HG03342 (cell line): ENCODE measurements around the gene QSOX1.
"Not testable (repeated sequence)": the region's sequence is repeated elsewhere in the genome, so short reads cannot be mapped to it uniquely, and the experiment has no call there.

Source experiments
- ATAC-seq: cut with Tn5 transposase; IDR thresholded peaks from one replicate; pipeline ENCODE4 v1.9.1; 2021; ENCODE audit warnings: mild to moderate bottlenecking, moderate library complexity; ENCODE audit not compliant: unreplicated experiment

QSOX1 gene

DNA sequence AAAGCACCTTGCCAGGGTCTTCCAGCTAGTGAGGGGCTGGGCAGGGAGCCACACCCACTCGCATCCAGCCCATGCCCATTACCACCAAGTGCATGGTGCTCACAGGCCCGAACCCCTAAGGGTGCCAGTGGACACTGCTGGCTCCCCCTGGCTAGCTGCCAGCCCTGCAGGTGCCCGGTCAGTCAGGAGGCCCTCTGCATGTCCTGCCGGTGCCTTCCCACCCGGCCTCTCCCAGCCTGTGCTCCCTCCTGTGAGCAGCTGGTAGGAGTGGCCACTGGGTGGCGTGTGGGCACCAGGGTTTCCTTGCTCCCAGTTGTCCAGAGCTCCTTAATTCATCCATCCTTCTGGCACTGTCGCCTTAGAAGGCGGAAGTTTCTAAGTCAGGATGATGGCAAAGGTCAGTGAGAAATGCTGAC, 33.4 kb downstream of the QSOX1 start:
- no peak for ATAC-seq

DNA sequence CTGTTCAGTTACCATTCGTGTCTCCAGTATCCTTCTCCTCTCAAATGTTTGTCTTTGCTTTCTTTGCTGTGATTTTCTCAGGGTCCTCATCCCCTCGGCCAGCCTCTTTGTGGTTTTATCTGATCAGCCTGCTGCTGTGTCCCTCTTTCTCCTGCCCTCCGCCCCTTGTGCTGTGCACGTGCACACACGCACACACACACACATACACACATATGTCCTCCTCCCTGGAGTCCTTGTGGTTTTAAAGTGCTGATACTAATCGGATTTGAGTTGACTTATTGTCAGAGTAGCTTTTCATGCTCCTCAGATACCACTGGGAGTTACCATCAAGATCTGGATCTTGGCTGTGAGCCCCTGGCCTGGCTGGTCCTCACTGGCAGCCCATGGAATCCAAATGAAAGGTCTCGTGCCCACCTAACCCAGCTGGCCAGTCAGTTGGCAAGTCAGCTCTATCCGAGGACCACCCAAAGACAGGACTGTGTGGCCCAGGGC, 34.1 kb downstream of the QSOX1 start:
- ATAC-seq = no peak

DNA sequence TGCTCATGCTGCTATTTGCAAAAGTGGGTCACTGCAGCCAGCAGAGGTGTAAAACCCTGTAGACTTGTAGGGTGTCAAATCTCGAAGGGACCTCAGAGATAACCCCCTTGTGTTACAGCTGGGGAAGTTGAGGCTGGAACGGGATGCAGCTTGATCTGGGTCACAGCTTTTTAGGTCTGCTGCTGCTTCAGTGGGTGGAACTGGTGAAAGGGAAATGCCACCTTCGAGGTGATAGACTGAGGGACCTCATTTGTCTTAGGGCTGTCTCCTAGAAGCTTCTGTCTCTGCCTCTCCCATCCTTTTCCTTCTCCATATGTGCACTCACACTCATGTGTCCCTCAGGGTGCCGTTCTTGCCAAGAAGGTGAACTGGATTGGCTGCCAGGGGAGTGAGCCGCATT, 35.4 kb downstream of the QSOX1 start:
- no peak for ATAC-seq

DNA sequence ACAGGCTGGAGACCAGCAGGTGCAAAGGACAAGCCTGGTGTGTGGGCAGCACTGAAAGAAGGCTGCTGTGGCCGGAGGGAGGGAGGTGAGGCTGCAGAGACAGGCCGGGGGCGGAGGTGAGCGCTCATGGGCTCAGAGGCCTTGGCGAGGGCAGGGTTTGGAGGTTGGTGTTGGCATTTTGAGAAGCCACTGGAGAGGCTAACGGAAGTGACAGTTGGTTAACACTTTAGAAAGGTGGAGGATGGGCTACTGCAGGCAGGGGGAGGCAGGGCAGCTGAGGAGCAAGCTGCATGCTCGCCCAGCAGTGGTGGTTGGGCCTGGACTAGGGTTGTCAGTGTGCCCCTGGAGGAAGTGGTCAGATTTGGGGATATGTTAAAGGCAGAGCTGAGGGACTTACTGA, 37.5 kb downstream of the QSOX1 start:
- no peak for ATAC-seq

DNA sequence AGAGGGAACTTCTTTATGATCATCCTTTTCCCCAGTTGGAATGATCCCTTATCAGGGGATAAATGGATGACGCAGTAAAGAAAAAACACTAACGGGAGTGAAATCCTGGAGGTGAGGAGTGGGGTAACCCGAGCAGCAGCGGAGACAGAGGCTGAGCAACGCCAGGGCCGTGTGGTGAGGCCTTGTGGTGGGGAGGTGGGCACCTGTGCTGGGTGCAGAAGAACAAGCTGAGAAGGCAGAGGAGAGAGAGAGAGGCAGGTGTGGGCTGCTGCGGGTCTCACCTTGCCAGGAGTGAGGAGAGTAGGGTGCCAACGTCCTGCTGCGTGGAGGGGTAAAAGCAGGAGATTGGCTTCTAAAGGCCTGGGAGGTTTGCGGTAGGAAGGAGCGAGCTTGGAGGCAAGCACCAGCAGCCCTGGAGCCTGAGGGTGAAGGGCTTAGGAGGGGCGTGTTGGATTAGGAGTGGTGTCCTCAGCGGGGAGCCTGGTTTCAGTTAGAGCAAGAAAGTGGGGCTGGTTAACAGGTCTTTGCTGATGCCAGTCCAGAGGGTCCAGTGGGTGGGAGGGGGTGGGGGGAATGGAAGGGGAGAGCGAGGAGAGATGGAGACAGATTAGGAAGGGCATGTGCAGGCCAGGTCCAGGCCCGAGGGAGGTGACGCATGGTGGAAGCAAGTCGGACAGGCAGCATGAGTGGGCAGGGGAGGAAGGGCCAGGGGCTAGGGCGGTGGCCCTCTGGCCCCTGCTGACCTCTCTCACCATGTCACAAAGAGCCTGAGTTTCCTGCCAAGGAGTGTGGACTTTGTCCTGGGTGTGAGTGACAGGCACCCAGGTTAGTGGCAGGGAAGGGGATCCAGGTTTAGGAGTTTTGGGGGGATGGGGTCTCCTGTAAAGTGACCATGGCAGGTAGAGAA, 38.7 kb downstream of the QSOX1 start:
- ATAC-seq = no peak

DNA sequence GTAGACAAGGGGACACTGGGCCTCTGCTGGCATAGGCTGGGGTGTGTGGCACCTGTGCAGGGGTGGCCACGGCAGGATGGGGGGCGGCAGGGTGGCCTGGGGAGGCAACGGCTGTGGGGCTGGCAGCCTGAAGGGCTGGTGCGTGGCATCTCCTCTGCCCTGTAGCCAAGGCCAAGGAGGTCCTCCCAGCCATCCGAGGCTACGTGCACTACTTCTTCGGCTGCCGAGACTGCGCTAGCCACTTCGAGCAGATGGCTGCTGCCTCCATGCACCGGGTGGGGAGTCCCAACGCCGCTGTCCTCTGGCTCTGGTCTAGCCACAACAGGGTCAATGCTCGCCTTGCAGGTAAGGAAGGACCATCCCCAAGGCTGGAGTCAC, 39.4 kb downstream of the QSOX1 start:
- ATAC-seq = no peak

DNA sequence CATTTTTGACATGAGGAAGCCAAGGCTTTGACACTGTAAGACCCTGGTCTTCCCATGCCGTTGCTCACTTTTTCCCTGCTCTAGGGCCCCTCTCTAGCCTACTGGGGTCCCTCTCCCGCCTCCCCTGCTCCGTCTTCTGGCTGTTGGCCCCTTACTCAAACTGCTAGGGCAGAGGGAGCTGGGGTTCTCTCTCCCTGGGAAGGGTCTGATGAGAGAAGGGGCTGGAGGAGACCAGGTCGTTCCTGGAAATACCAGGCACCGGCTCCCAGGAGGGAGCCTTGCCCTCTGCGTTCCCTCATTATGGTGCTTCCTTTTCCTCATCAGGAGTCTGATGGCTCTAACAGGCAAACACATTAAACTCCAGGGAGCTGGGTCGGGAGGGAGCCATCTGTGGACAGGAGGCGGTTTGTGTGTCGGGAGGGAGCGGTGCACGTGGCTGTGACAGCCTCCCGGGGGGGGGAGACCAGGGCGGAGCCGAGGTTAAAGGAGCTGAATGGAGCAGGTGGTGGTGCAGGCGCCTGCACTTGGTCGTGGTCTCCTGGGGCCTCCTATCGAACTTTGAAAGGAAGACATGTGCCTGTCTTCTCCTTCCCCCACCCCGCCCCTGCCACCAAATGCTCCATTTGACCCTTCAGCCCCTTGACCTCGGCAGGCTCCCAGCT, 40.0 kb downstream of the QSOX1 start:
- no peak for ATAC-seq

DNA sequence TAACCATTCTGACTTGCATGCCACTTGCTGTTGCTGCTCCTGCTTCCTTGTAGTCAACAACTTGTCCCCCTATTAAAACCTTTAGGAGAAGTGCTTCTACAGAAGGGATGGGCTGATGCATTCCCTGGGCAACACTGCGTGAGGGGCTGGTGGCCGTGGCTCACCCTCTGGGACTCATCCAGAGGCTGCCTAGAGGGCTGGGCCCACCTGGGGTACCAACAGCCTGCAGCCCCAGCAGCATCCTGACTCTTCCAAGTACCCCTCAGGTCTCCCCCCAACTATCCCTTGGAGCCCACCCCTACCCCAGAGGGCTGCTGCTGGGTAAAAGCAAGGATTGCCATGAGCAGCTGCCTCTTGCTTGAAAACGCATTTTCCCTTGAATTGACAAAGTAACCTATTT, 40.7 kb downstream of the QSOX1 start:
- ATAC-seq = no peak

DNA sequence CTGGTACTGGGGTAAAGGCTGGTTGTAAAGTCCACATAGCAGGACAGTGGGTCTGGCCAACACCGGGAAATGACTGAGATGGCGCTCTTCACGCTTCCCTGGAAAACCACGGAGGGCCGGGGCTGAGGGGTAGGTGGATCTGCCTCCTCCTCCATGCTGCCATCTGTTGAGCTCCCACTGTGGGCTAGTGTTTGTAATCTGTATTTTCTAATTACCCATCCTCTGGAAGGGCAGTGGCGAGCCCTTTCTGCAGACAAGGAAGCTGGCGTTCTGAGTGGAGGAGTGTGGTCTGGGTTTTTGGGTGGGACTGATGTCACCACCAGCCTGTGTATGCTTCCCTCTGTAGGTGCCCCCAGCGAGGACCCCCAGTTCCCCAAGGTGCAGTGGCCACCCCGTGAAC, 41.2 kb downstream of the QSOX1 start:
- ATAC-seq = no peak

DNA sequence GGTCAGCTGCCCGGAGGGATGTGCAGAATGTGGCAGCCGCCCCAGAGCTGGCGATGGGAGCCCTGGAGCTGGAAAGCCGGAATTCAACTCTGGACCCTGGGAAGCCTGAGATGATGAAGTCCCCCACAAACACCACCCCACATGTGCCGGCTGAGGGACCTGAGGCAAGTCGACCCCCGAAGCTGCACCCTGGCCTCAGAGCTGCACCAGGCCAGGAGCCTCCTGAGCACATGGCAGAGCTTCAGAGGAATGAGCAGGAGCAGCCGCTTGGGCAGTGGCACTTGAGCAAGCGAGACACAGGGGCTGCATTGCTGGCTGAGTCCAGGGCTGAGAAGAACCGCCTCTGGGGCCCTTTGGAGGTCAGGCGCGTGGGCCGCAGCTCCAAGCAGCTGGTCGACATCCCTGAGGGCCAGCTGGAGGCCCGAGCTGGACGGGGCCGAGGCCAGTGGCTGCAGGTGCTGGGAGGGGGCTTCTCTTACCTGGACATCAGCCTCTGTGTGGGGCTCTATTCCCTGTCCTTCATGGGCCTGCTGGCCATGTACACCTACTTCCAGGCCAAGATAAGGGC, 41.9 kb downstream of the QSOX1 start:
- ATAC-seq = no peak

DNA sequence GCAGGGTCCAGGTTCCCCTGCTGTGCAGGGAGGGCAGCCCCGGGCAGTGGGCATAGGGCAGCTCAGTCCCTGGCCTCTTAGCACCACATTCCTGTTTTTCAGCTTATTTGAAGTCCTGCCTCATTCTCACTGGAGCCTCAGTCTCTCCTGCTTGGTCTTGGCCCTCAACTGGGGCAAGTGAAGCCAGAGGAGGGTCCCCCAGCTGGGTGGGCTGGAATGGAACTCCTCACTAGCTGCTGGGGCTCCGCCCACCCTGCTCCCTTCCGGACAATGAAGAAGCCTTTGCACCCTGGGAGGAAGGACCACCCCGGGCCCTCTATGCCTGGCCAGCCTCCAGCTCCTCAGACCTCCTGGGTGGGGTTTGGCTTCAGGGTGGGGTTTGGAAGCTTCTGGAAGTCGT, 42.6 kb downstream of the QSOX1 start:
- ATAC-seq = no peak

DNA sequence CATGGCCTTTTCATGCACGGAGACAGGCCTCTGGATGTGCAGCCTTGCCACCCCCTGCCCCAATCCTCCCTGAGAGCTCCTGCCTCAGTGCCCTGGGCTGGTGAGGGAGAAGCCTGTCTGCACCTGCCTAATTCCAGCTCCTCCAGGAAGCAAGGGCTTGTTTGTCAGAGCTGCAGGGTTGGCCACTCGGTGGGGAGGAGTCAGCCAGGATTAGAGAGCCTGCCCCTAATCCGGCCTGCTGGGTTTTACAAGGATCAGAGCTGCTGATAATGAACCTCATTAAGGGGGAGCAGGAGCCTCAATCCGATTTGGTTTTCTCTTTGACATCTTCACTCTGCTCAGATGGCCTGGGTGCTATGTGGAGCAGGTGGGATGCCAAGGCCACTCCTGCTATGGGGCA, 43.5 kb downstream of the QSOX1 start:
- ATAC-seq = no peak

DNA sequence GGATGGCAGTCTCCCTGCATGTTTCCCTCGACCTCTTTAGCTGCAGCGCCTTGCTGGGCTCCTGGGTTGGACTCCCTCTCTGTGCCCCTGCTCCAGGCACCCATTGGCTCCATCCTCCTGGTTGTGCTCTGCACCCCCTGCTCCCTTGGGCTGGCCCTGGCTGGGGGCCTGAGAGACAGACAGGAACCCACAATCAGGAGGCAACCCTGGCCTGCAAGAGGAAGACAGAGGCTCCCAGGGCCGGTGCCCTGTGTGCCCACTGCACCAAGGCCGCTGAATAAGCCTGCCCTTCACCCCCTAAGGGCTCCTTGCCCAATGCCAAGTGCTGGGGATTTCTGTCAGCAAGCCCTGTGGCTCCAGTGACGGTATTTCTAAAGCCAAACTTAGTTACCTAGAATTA, 43.9 kb downstream of the QSOX1 start:
- no peak for ATAC-seq

DNA sequence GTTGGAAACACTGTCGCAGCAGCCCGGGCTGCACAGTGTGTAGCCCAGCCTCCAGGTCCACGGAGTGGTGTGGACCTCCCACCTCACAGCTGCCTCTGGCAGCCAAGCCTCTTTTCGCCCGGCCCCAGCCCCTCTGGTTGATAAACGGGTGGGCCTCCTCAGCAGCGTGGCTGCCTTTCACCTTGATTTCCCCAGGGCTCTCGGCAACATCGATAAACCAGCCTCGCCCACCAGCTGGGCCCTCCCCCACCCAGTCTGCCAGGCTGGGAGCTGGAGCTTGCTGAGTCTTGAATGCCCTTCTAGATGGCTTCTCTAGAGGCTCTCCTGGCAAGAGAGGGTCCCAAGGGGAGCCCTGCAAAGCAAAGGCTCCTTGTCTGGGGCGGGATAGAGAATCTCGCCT, 44.3 kb downstream of the QSOX1 start:
- no peak for ATAC-seq

DNA sequence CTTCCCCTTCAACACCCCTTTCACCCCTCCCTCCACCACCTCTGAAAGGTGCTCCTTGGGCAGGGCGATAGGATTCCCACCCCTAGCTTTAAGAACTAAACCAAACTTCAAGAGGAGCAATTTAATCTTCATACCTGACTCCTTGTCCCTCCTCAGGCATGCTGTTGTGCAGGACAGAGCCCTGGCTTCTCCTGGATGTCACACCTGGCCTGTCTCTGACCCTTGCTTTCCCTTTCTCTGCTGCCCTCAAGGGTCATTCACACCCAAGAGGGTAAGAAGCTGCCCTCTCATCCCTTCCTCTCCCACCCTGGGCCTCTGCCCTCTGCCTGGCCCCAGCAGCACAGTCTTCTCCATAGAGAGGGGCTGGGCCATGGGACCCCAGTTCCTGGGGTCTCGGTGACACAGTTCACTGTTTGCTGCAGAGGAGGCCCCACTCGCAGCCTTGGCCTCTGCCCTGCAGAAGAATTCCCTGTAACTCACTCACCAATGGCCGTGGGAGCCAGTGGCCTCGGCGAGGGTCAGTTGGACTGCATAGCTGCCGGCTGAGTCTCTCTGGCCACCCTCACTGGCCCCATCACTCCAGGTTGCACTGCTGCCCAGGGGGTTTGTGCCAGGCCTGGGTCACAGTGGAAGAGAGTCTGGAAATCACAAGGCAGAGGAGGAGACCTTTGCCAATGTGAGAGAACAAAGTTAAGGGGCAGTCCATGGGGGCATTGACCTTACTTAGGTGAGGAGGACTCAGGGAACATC, 47.0 kb downstream of the QSOX1 start:
- ATAC-seq = no peak

DNA sequence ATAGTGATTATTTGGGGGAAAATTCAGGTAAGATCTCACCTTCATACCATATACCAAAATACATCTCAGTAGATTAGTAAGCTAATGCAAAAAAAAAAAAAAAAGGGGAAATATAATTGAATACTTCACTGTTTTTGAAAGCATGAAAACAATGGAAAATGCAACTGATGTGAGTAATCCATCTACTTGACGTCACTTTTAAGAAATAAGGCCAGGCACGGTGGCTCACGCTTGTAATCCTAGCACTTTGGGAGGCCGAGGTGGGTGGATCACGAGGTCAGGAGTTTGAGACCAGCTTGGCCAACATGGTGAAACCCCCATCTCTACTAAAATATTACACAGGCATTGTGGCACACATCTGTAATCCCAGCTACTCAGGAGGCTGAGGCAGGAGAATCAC, 47.9 kb downstream of the QSOX1 start:
- not testable (repeated sequence) for ATAC-seq

DNA sequence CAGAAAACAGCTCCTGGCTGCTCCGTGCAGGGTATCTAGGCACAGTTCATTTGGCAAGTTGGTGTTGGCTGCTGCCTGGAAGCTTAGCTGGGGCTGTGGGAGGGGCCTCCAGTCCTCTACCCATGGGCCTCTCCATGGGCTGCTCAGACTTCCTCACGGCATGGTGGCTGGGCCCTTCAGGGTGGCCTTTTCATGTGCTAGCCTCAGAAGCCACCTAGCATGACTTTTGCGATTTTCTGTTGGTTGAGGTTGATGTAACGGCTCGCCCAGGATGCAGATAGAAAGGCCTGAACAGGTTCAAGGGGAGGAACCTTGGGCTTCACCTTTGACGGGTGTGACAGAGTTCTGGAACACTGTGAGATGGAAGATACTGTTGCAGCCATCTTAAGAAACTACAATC, 49.6 kb downstream of the QSOX1 start:
- ATAC-seq = no peak

DNA sequence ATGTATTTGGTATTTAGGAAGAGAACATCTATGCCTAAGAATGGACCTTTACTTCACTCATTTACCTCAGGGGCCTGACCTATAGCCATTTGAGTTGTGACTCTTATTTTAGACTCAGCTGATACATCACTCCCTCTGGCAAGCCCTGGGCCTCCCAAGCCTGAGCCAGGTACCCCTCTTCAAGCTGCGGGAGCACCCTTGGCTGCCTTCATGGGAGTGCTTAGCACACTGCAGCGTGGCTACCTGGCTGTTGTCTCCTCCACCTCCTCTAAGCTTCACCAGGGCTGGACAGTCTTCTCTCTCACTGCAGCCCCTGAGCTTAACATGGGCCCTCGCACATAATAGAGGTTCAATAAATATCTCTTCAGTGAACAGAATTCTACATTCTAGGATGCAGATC, 51.9 kb downstream of the QSOX1 start:
- ATAC-seq = no peak

DNA sequence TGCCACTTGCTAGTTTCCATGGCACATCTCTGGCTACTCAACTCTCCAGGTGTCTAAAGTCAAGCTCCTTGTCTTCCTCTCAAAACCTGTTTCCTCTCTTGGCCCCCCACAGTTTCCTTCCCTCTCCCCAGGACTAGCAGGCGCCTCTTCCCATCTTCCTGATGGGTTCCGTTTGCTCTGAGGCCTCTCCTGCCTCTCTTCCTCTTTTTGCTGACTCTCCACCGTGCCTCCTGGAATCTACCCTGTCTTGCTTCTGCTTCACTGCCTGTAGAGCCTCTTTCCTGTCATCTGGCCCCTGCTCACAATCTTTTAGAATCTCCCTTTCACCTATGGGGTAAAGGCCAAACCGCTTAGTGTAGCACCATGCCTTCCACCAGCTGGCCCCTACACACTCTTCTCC, 53.6 kb downstream of the QSOX1 start:
- no peak for ATAC-seq

DNA sequence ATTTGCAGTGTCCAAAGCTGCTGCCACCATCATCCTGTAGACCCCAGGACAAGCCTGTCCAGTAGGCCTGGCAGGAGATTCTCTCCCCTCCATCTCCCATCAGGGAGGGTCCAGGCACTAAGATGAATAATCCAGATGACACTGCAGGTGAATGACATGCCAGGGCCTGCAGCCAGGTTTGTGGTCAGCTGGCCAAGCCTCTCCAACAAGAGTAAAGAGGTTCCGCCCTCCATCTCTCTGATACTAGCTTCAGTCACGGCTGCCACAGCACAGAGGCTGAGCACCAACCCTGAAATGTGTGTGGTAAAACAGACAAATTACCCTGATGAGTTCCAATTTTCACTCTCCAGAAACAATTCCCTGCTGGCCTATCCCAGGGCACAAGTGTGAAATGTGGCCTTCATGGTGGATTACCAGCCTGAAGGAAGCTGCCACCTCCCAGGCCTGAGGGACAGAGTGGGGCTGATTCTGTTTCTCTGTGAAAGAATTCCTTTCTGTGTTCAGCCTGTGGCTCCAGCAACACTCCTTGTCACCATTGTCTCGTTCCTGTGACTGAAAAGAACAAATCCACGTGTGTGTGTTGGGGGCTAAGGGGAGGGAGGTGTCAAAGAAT, 55.4 kb downstream of the QSOX1 start:
- no peak for ATAC-seq
